D721Med (cell line): ENCODE results near the gene NOTCH1.

Experiments used
- DNase-seq: peaks from one replicate; pipeline ENCODE4 v3.0.0; 2011; ENCODE audit warnings: low spot score; ENCODE audit not compliant: insufficient read length
- FAIRE-seq: peaks from 2 replicates; lab custom pipeline; 2011; peaks lifted over from hg19 to GRCh38; lab: Jason Lieb, UNC
- TF ChIP-seq, protein P1 (sequence below): IDR thresholded peaks from 2 replicates; pipeline ENCODE4 v1.5.1; 2012; ENCODE audit warnings: mild to moderate bottlenecking, control low read depth; ENCODE audit not compliant: insufficient read depth; ENCODE audit errors: missing control alignments

Gene NOTCH1

GRCh38 chr9:136546697-136547501 is 1.1 kb upstream of the NOTCH1 start:
- TF ChIP-seq, protein P1, sequence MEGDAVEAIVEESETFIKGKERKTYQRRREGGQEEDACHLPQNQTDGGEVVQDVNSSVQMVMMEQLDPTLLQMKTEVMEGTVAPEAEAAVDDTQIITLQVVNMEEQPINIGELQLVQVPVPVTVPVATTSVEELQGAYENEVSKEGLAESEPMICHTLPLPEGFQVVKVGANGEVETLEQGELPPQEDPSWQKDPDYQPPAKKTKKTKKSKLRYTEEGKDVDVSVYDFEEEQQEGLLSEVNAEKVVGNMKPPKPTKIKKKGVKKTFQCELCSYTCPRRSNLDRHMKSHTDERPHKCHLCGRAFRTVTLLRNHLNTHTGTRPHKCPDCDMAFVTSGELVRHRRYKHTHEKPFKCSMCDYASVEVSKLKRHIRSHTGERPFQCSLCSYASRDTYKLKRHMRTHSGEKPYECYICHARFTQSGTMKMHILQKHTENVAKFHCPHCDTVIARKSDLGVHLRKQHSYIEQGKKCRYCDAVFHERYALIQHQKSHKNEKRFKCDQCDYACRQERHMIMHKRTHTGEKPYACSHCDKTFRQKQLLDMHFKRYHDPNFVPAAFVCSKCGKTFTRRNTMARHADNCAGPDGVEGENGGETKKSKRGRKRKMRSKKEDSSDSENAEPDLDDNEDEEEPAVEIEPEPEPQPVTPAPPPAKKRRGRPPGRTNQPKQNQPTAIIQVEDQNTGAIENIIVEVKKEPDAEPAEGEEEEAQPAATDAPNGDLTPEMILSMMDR: no peak
- FAIRE-seq (no peak), DNase-seq (no peak)

DNA sequence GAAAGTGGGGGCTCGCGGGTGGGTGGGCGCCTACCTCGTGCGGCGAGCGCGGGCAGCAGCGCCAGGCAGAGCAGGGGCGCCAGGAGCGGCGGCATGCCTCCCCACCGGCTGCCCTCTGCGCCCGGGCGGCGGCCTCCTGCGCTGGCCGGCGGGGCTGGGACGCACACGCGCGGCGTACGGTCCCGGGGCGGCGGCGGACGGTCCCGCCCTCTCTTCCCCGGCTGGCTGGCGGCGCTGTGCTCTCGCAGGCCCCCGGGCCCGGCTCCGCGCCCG is 220 bp downstream of the NOTCH1 start:
- DNase-seq (no peak), FAIRE-seq (no peak)
- TF ChIP-seq, protein P1: no peak

DNA sequence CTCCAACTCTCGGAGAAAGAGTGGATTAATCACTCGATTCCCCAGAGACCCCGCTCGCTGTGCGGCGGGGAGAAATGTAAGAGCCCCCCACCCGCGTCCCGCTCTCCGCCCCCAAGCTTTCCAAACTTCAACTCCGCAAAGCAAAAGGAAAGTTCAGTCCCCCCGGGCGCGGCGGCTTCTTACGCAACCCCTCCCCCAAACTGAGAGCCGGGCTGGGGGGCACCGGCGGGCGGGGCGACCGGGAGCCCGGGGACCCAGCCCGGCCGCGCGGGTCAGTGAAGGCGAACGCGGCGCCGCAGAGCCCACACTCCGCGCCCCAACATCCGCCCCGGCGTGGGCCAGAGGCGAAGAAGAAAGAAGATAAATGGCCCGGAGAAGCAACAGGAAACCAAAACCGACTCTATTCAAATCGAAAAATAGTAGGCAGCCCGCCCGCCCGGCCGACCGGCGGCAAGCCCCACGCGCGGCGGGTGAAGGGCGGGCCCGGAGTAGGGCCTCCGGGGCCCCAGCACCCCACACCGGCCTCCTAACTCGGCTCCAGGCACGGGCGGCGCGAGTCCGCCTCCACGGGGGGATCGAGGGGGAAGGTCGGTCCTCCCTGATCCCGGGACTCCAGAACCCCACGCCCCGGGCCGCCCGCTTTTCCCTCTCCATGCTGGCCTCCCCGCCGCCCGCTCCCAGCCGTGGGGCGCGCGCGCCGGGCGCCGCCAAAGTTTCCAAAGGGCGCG is 720 bp downstream of the NOTCH1 start:
- FAIRE-seq (no peak), DNase-seq (no peak)
- TF ChIP-seq, protein P1: no peak

GRCh38 chr9:136544548-136544963 is 1.3 kb downstream of the NOTCH1 start:
- DNase-seq (no peak), FAIRE-seq (no peak)
- TF ChIP-seq, protein P1: no peak

DNA sequence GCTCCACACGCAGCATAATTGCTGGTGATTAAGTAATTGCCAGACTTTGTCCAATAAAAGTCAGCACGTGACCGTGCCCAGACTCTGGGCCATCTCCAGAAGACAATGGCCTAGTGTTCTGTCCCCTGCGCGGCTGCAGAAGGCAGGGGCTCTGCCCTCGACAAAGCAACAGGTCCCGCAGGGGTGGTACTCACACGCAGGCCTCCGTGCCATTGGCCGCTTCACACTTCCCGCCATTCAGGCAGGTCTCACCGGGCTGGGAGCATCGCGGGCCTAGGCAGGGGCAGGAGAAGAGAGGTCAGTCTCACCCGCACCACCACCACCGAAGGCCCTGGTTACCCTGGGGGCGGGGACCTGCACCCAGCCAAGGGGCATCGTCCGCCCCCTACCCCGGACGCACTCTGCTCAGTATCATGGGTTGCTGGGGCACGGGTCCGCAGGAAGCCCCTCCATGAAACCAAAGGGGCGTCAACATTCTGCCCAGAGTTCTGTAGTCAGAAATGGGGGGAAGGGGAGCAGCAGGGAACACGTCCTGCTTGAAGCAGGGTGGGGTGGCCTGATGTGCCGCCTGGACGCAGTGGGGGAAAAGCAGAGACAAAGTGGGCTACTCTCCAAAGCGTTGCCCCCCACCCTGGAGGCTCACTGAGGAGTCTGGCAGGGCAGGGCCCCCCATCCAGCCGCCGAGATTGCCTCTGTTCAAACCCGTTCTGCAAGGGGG is 1.9 kb downstream of the NOTCH1 start:
- DNase-seq (no peak), FAIRE-seq (no peak)
- TF ChIP-seq, protein P1: no peak

- DNase-seq: no peak
- FAIRE-seq: no peak
- TF ChIP-seq, protein P1: no peak
These were observed 2.6 kb downstream of the NOTCH1 start for GRCh38 chr9:136543280-136543679.
